ENCODE data around the gene RGS1.

RGS1 gene

DNA sequence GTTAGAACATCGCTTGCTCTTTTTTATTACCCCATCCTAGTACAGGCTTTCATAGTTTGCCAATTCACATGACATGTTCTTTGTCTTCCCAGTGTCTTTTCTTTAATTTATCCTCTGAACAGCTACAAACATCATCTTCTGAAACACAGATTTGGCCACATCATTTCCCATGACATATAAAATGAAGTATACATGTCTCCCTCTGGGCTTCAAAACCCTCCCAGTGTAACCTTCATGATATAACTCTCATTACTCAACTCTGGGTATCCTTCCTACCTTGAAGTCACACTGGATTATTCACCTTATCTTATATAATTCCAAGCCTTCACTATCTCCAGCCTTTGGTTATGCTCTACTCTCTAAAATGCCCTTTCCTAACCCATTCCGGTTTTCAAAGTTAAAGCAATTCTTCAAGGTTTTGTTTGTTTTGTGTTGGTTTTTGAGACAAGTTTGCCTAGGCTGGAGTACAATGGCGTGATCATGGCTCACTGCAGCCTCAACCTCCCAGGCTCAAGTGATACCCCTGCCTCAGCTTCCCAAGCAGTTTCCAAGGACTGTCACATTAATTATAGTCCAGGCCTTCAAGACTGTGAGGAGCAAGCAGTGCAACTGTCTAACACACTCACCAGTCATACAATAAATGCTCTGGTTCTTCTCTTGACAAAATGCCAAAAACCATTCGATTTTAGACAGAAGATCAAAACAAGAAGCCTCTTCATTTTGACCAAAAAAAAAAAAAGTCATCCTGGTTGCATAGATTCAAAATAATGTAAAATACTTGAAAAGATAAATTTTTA, 5.8 kb downstream of the RGS1 start:
- no peak for DNase-seq (ENCODE audit: low read depth, low spot score)

- no peak for DNase-seq (ENCODE audit: low read depth, low spot score)
Observed at GRCh38 chr1:192584866-192585265, 9.3 kb downstream of the RGS1 start.

DNA sequence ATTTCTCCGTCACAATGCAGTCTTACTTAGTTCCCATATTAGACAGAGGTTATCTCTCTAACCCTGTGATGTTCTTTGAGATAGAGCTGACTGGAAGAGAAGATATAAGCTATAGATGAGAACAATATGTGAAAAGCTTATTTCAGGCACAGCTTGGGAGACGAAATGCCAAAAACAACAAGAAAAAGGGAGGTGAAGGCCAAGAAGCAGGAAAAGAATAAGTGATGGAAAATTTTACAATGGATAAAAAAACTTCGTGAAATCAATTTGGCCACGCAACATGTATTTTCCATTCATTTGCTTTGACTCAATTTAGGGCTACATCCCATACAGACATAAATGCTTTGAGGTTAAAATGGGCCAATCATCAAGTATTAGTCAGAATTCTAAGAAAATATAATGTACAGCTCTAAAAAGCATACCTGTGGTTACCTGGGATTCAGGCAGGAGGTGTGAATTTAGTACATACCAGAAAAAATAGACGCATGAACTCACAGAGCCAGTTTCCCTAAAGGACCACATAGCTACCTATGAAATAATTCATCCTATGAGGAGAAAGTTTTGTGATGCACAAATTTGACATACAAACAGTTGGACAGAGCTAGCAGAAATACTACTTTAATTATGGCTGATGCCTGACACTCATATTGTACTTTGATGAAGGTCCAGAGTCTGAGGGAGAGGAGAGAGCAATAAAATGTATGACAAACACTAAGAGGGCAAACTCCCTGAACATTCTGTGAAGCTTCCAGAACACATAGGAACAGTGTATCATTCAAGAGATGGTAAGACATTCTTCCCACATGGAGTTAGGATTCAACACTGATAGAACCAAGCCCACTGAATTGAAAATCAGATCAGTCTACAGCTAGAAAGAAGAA, 12.1 kb downstream of the RGS1 start:
- no peak for DNase-seq (ENCODE audit: low read depth, low spot score)

DNA sequence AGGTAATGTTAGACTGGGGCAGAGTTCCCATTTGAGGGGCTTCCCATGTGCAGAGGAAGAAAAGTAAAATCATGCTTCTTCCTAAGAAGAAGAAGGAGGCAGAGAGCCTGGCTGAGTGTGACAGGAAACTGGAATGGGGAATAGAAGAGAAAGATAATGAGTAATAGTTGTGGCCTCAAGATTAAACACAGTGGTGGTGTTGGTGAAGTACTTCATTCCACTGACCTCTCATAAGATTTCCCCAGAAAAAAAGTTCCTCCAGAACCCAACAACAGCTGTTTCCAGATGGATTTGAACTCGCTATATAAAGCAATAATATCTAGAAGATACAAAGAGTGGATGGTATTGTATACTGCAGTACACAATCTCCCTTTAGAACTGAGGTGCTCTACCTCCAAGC, 13.0 kb downstream of the RGS1 start:
- no peak for DNase-seq (ENCODE audit: low read depth, low spot score)

- DNase-seq (ENCODE audit: low read depth, low spot score), result no peak
Observed at GRCh38 chr1:192589813-192590212, 14.2 kb downstream of the RGS1 start.

GRCh38 chr1:192592517-192592916, 16.9 kb downstream of the RGS1 start:
- no peak for DNase-seq (ENCODE audit: low read depth, low spot score)

GRCh38 chr1:192592981-192593708, 17.6 kb downstream of the RGS1 start:
- DNase-seq (ENCODE audit: low read depth, low spot score), result no peak

GRCh38 chr1:192595299-192595698, 19.7 kb downstream of the RGS1 start:
- no peak for DNase-seq (ENCODE audit: low read depth, low spot score)

- no peak for DNase-seq (ENCODE audit: low read depth, low spot score)
Observed at GRCh38 chr1:192598589-192598988, 23.0 kb downstream of the RGS1 start.

DNA sequence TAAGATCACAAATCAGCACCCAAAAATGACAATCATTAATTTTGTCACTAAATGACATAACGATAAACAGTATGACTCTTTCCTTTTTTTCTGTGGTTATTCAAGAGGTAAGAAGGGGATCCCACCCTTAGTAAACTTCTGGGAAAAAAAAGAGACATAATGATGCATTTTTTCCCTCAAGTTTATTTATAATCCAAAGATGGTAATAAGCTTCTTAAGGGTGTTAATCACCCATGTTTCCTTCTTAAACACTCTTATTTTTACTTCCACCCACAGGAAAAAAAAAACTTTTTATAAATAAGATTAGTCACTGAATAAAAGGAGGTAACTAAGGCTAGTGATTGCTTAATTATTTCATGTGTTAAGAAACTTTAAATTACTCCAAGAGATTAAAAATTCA, 24.7 kb downstream of the RGS1 start:
- DNase-seq (ENCODE audit: low read depth, low spot score), result no peak

DNA sequence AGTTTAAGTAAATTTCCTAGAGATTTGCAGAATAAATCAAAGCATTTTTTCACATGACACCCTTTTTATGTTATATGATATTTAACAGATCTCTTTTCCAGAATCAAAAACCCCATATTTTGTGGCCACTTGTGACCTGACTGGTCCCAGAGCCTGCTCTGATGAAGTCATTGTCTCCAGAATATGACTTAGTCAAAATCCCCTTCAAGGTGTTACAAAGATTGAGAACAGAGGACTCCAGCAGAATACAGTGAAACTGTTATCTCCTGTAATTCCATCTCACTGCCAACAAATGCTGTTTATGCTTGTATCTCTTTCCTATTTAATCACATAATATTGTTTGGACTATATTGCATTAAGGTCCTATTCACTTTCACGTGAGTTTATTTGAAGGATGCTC, 25.6 kb downstream of the RGS1 start:
- DNase-seq (ENCODE audit: low read depth, low spot score), result no peak

GRCh38 chr1:192601567-192601966, 26.0 kb downstream of the RGS1 start:
- DNase-seq (ENCODE audit: low read depth, low spot score), result no peak

GRCh38 chr1:192602757-192603156, 27.2 kb downstream of the RGS1 start:
- DNase-seq (ENCODE audit: low read depth, low spot score), result no peak

DNA sequence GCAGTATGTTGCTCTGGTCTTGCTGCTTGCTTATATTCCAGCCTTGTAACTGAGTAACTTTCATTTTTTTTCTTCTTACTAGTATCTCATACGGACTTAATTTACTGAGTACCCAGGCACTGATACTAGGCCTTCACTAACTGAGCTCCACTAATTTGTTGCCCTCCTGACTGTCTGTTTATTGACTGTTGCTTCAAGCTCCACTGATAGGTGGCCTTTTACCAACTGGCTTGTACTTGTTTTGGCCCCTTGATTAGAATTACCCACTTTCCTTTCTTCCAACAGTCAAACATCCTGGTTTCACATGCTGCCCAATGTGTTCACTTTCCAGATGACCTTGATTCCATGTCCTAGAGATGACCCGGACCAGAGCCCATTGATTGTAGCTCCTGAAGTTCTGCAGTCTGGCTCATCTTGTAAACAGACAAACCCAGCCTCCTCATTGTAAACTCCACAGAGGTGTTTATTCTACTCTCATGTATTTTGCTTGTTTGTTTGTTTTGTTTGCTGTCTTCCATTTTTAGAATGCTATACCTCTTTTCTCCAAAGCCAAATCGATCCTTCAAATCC, 27.7 kb downstream of the RGS1 start:
- DNase-seq (ENCODE audit: low read depth, low spot score), result no peak

- no peak for DNase-seq (ENCODE audit: low read depth, low spot score)
Observed at GRCh38 chr1:192604979-192605620, 29.5 kb downstream of the RGS1 start.

DNA sequence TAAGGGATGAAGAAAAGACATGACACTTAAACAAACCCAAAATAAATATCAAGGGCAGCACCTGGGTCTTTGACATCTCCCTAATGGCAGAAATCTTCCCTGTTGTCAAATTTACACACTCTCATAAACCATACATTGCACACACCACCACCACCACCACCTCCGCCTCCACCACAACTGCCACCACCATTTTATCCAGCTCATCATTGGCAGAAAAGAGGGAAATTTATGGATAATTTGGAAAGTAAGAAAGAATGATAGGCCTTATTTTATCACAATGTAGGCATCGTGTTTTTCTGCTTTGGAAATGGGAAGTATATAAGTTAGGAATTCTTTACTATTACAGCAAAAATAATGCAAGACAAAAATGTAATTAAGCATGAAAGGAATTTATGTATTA, 33.1 kb downstream of the RGS1 start:
- DNase-seq (ENCODE audit: low read depth, low spot score), result no peak

GRCh38 chr1:192609110-192610079, 33.8 kb downstream of the RGS1 start:
- no peak for DNase-seq (ENCODE audit: low read depth, low spot score)

DNA sequence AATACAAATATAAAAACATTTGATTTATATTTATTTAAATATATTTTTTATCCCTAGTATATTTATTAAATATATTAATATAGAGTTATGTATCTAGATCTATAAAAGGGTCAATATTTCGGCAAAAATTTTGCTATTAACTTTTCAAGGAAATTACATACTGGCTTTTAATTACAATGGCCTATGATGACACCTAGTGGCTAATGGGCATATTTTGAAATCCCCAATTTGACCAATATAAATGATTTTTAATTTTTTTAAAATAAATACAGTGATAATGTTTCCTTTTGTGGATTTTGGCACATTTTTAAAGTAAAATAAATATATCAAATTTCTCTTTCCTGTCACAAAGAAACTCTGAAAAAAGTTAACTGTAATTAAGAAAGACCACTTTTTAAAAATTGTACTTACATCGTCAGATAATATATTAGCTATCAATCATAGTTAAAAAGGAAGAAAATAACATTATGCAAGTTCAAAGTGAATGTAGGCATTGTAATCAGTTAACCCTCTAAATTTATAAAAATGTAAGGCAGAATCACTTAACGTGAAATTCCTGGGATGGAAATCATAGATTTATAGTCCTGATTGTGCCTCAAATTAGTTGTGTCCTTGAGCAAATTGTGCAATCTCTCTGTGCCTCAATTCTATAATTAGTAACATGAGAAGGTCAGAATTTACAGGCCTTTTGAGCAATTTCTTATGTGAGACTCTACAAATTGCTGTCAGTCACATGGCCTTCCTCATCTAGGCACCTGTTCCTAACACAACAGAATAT, 34.7 kb downstream of the RGS1 start:
- DNase-seq (ENCODE audit: low read depth, low spot score), result no peak

GRCh38 chr1:192615055-192615454, 39.5 kb downstream of the RGS1 start:
- DNase-seq (ENCODE audit: low read depth, low spot score), result no peak

All from brain pericyte (primary cell).